Stimulated activated CD8-positive, alpha-beta memory T cell treated with anti-CD3 and anti-CD28 coated beads, Interleukin-12 subunit alpha, Interleukin-12 subunit beta, amount 100 ng/mL, for 24 hours (primary cell): ENCODE data around the gene DEGS2.

Experiments
- DNase-seq: peaks from one replicate; pipeline ENCODE4 v3.0.0-alpha.2; 2020; ENCODE audit errors: extremely low read depth

DEGS2 gene

DNA sequence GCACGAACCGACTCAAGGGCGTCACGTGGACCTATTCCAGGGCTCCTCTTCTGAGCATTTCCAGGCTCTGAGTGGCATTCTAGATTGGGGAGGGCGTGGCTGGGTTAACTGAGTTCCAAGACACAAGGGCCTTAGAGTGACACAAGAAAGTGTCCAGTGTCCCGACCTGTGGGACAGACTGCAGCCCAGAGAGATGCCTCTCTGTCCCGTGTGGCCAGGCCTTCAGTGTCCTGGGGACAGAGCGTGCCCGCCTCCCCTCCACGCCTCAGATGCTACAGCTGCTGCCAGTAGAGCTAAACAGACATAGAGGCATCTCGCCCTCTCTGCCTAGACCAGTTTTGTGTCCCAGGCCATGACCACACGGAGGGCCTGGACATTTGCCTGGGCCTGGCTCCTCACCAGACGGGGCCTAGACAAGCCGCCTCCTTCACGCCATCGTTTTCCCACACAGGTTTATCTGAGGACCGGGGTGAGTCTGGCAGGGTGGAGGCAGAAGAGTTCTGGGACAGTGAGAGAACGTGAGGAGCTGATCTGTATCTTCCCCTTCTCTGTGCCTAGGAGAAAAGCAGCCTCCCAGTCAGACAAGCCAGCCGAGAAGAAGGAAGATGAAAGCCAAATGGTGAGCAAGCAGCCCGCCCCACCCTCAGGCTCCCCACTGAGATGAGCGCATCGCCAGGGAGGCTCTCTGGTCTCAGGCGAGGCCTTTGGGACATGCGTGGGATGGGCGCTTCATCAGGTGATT lies 27.1 kb downstream of the DEGS2 start:
- no peak for DNase-seq

- DNase-seq: no peak
Measured at GRCh38 chr14:100131181-100131580, 28.3 kb downstream of the DEGS2 start.

GRCh38 chr14:100130521-100130920 lies 28.9 kb downstream of the DEGS2 start:
- DNase-seq: no peak

- no peak for DNase-seq
Measured at GRCh38 chr14:100129161-100129589, 30.3 kb downstream of the DEGS2 start.

- DNase-seq: no peak
Measured at GRCh38 chr14:100128688-100129087, 30.8 kb downstream of the DEGS2 start.

- no peak for DNase-seq
Measured at GRCh38 chr14:100127853-100128455, 31.5 kb downstream of the DEGS2 start.

- no peak for DNase-seq
Measured at GRCh38 chr14:100126401-100126800, 33.0 kb downstream of the DEGS2 start.

DNA sequence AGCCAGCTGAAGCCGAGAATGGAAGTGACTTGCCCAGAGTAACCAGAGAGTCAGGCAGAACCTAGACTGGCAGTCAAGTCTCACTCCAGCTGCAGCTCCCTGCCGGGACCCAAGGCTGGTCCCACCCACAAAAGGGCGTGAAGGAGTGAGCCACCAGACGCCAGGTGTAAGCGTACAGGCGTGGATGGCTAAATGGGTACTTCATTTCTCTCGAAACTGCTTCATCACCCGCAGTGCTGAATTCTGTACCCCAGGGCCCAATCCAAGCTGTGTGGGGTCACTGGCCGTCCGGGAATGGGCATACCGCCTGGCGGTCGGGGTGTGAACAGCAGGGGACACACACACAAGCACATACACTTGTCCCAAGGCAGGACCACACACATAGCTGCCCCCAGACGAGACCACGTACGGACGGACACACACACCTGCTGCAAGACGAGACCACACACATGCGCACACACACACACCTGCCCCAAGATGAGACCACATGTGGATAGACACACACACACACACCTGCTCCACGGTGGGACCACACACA lies 34.8 kb downstream of the DEGS2 start:
- no peak for DNase-seq

- DNase-seq: no peak
Measured at GRCh38 chr14:100123618-100124017, 35.8 kb downstream of the DEGS2 start.

GRCh38 chr14:100122481-100123223 lies 36.8 kb downstream of the DEGS2 start:
- no peak for DNase-seq

DNA sequence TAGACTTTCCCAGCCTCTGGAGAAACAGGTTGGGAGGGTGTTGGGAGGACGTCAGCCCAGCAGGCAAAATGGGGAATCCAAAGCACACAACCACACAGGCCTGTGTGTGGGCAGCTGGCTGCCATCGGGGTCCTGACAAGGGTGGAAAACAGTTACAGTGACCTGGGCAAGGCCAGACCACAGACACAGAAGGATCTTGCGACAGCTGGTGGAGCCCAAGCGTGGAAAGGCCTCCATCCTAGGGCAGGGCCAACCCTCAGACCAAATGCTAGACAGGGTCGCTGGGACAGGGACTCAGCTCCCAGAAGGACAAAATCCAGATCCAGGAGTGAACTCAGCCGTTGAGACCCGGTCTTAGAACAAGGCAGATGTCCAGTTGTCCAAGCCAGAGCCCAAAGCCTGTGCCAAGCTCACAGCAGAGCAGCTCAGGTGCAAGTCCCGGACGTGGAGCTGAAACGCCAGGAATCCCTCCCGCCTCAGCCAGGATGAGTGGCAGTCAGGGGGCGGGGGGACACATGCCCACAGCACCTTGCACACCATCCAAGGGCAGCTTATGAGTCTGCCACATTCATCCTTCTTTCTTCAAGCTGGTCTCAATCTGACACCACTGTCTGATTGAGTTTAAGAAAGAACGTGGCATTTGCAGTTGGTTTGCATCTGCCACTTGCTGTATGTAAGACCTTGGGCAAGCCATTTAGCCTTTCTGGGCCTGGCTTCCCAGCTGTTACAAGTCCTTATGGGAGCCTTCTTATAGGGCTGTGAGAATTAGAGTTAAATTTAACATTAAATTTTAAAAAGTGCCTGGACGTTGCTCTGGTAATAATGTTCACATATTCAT lies 37.6 kb downstream of the DEGS2 start:
- no peak for DNase-seq

DNA sequence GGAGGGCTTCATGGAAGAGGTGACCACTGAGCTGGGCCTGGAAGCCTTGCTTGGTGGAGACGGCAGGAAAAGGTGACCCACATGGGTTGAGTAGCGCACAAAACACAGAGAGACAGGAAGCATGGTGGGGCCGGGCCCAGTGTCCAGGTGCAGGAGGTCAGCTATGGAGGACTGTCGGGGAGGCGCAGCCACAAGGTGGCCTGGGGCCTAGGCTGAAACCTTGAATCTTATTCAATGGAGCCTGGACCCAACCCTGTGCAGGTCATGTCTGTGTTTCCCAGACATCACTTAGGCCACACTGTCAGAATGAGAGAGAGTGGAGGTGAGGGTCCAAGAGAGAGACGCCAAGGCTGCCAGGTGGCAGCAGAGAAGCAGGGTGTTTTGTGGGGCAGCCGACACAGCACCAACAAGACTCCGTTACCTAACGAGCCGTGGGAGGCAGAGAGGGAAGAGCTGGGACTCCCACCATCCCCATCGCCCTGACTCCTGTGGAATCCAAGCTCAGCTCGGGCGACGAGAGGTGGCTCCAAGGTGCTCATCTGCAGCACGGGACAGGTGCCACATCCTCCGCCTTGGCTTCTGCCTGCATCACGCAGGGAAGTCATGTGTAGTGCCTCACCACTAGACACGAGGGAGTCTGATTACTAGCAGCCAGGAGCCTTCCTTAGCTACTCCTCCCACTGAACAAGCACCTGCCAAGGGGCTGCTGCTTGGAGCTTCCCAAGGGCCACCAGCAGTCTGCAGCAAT lies 38.7 kb downstream of the DEGS2 start:
- DNase-seq: no peak

- DNase-seq: no peak
Measured at GRCh38 chr14:100119251-100119650, 40.2 kb downstream of the DEGS2 start.

DNA sequence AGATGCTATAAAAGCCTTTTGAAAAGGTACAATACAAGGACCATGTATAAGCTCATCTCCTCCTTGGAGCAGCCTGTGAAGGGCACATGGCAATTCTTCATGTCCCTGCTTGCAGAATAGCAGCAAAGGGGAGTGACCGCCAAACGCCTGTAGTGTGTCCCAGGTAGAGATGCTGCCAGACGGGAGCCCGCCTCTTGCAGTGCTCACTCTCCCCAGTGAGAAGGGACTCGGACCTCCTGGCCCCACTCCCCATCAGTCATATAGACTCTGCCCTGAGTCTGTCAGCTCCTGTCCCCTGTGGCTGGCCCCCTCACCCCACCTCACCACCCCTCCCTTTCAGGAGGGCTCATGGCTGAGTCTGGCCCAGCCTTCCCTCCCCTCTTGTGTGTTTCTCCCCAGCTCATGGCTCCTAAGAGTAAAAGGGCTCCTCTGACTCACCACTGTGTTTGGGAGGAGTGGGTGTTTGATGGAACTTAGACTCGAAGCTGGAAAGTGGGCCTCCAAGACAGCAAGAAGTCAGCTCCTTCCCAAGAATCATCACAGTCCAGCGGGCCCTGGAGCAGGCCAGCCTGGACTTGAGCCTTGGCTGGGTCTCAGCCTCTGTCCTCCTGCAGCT lies 40.9 kb downstream of the DEGS2 start:
- DNase-seq: no peak

DNA sequence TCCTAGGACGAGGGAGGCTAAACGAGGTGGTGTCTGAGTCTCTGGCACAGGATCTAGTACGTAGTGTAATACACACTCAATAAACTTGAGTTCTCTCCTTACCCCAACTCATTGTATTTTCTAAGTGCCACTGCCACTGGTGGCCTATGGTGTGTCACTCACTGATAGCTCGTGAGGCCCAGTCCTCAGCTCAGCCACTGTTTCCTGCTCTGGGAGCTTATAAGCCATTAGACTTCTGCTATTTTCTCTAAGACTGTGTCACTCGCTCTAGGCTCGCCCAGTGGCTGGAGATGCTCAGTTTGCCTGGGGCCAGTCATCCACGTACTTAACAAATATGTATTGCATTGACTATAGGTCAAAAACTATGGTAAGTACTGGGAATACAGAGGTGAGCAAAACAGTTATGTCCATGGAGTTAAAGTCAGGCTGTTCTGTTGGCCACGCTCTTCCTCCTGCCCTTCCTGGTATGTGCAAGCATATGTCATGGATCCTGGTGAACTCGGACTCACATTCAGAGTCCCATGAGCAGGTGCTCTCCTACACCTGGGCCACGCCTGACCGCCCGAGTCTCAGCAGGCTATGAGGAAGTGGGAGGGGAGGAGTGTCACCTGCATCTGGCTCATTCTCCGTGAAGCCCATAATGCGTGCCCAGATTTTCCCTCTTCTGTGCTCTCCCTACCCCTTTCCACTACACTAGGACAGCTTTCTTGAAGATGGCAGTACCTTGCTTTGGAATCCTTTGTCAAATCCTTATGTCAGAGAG lies 41.6 kb downstream of the DEGS2 start:
- no peak for DNase-seq

DNA sequence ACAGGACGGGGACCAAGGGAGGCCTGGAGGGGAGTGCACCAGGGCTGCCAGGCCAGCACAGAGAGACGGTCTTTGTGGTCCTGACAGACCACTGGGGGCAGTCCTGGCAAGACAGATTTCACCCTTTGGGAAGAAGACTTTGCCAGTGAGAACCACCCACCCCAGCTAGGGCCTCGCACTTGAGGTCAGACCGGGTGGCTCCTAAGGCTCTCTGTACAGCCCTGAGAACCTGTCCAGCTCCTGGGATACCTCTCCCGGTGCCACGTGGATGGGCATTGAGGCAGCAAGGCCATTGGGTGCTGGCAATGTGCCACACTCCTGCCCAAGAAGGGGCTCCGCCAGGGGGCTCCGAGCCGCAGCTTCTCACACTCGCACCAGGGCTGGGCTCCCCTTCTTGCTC lies 42.4 kb downstream of the DEGS2 start:
- no peak for DNase-seq

DNA sequence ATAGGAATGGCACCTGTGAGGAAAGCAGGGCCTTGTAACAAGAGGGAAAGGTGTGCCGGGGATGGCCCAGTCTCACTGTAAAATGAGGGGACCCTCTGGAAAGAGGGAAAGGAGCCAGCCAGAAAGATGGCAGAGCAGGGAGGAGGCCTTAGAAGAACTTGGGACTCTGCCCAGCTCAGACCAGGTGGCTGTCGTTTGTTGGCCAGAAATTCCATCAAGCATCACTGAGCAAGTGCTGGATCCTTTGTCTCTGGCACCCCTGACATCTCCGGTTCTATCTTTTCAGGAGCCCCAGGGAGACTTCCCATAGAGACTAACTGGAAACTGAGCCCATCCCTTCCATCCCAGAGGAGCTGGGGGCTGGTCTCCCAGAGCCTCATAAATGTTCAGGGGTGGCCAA lies 43.3 kb downstream of the DEGS2 start:
- no peak for DNase-seq

DNA sequence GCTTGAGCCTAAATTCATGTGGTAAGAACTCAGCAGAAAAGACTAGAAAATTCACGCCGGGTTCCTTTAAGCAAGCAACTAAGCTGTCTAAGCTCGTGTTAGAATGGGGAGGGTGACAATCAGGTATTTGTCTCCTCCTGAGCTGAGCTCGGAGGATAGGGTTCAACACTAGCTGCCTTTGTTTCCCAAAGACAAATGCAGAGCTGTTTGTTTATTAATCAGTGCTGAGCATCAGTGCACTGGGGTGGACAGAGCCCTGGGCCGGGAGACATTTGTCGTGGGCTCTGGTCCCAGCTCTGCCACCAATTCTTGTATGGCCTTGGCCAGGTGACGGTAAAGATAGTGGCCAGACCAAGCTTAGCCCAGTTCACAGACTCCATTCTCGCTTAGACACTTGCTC lies 43.7 kb downstream of the DEGS2 start:
- no peak for DNase-seq

DNA sequence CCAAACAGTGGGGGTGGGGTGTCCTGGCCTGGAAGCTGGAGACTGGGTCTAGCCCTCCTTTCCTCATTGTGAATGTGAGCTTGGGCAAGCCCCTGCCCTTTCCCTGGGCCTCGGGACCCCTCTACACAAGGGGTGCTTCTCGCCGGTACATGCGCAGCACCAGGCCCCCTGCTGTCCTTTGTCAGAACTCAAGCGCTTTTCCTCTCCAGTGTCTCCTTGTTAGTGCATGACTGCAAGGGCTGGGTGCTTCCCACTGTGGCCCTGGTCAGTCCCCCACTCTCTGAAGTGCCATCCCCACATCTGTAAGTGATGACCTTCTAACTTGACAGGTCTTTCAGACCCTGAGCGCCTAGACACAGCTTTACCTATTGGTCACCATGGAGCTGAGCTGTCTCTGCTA lies 44.2 kb downstream of the DEGS2 start:
- no peak for DNase-seq
